Tibial nerve (tissue), 3 donors: ENCODE data around the gene NEXN.

Source experiments
- CTCF ChIP-seq, 5 experiments: fragments of 200-600 bp in 3 of 5; fragments of 450-650 bp in 2 of 5; sonication (generic) in 3 of 5; IDR thresholded peaks; one replicate each; pipeline ENCODE4 v1.5.1; 2016 to 2019; ENCODE audit warnings: antibody characterized with exemption in 5 of 5, mild to moderate bottlenecking in 3 of 5, moderate library complexity in 2 of 5
- POLR2A ChIP-seq, 2 donors: fragments of 450-650 bp; IDR thresholded peaks; one replicate each; pipeline ENCODE4 v1.6.1; 2017; ENCODE audit warnings: antibody characterized with exemption in 2 of 2, mild to moderate bottlenecking in 2 of 2, moderate library complexity in 2 of 2

DNA sequence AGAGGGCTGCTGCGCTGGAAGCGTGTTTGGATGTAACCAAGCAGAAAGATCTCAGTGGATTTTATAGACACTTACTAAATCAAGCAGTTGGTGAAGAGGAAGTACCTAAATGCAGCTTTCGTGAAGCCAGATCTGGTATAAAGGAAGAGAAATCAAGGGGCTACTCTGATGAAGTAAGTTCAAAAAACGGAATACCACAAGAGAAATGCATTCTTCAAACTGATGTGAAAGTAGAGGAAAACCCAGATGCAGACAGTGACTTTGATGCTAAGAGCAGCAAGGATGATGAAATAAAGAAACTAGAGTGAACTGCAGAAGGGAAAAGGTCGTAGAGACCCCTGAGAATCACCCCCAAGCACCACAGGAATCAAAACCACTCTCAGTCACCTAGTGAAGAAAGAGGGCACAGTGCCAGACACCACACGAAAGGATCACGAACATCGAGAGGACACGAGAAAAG lies 40.8 kb upstream of the NEXN start:
- no peak for TF ChIP-seq CTCF (IDR thresholded peaks at IDR 0.05)
- TF ChIP-seq POLR2A (IDR thresholded peaks at IDR 0.05): no peak
